ENCODE measurements around the gene ONECUT3. TPM values are rescaled to one million over a fixed set of nuclear protein-coding genes. Genes with fewer than 3 reads are reported as not detected.
"Not testable (repeated sequence)": the region's sequence is repeated elsewhere in the genome, so short reads cannot be mapped to it uniquely, and the experiment has no call there.

Gene ONECUT3
- total and polyA plus RNA-seq, 2 donors, result not detected

- no peak for DNase-seq (ENCODE audit: extremely low spot score)
- no peak overlapping the region for H3K27ac ChIP-seq (ENCODE audit: low read depth)
- no peaks in the 10 kb centered on the region for H3K4me1 ChIP-seq (ENCODE audit: insufficient read depth)
- WGBS, result 33% methylated on average over 7 of the region's 7 CpGs
- no peak overlapping the region for H3K4me3 ChIP-seq (ENCODE audit: low read depth, low read length)
- H3K36me3 ChIP-seq (ENCODE audit: insufficient read depth), result no peaks in the 10 kb centered on the region
Measured at GRCh38 chr19:1790054-1790792, 36.9 kb downstream of the ONECUT3 start.

DNA sequence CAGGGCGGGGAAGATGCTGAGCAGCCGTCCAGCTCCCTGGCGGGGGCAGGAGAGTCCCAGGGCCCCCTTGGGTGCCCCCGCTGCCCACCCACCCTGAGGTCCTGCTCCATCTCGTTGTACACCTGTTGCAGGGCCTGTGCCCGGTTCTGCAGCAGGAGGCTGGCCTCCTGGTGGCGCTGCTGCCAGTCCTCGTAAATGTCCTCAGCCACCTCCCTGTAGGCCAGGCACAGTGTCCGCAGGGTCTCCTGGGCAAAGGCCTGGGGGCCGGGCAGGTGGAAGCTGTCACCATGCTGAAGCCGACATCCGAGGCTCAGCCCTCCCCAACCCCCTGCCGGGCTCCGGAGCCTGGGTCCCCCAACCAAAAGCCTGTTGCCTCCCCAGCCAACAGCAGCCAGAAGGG is 38.6 kb downstream of the ONECUT3 start:
- WGBS, result 73% methylated on average over 14 of the region's 14 CpGs
- Histone ChIP-seq H3K36me3 (ENCODE audit: insufficient read depth) (no peaks in the 10 kb centered on the region), H3K4me1 (ENCODE audit: insufficient read depth) (no peaks in the 10 kb centered on the region), H3K27ac (ENCODE audit: low read depth) (no peak overlapping the region), H3K4me3 (ENCODE audit: low read depth, low read length) (no peak overlapping the region)
- no peak for DNase-seq (ENCODE audit: extremely low spot score)

GRCh38 chr19:1794424-1795172 is 41.3 kb downstream of the ONECUT3 start:
- WGBS, result 72% methylated on average over 20 of the region's 20 CpGs
- Histone ChIP-seq H3K4me1 (ENCODE audit: insufficient read depth) (no peaks in the 10 kb centered on the region), H3K36me3 (ENCODE audit: insufficient read depth) (no peaks in the 10 kb centered on the region), H3K4me3 (ENCODE audit: low read depth, low read length) (no peak overlapping the region), H3K27ac (ENCODE audit: low read depth) (no peak overlapping the region)
- no peak for DNase-seq (ENCODE audit: extremely low spot score)

GRCh38 chr19:1796395-1797142 is 43.3 kb downstream of the ONECUT3 start:
- DNase-seq (ENCODE audit: extremely low spot score), result no peak
- Histone ChIP-seq H3K4me3 (ENCODE audit: low read depth, low read length) (no peak overlapping the region), H3K4me1 (ENCODE audit: insufficient read depth) (no peaks in the 10 kb centered on the region), H3K36me3 (ENCODE audit: insufficient read depth) (no peaks in the 10 kb centered on the region), H3K27ac (ENCODE audit: low read depth) (no peak overlapping the region)
- 69% methylated on average over 52 of the region's 52 CpGs for WGBS

DNA sequence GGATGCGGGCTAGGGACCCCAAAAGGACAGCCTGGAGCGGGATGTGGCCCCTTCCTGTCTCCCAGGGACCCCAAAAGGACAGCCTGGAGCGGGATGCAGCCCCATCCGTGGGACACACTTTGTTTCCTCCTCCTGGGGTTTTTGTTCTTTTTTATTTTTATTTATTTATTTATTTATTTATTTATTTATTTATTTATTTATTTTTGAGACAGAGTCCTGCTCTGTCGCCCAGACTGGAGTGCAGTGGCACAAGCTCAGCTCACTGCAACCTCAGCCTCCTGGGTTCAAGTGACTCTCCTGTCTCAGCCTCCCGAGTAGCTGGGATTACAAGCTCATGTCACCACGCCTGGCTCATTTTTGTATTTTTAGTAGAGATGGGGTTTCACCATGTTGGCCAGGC is 44.0 kb downstream of the ONECUT3 start:
- H3K36me3 ChIP-seq (ENCODE audit: insufficient read depth); H3K4me3 ChIP-seq (ENCODE audit: low read depth, low read length); DNase-seq (ENCODE audit: extremely low spot score); H3K27ac ChIP-seq (ENCODE audit: low read depth); H3K4me1 ChIP-seq (ENCODE audit: insufficient read depth): not testable (repeated sequence)
- WGBS, result 94% methylated on average over 7 of the region's 7 CpGs

DNA sequence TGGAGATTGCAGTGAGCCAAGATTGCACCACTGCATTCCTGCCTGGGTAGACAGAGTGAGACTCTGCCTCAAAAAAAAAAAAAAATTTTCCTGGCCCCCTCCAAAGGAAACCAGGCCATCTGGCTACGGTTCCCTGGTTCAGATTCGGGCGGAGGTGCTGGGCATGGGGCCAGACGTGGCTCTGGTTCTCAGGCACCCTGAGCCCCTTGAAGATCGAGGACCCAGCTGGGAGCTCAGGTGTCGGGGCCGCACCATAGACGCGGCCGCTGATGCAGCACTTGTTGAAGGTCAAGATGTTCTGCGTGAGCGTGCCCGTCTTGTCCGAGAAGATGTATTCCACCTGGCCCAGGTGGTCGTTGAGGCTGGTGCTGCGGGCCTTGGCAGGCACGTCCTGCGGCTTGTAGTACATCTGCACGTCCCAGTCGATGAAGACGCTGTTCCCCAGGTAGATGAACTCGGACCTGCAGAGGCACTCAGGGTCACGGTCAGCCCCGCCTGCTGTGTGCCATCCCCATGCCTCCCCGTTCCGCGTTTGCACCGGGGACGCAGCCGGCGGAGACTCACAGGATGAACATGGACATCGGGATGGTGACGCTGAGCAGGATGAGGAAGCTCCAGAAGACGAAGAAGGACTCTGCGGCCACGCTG is 46.5 kb downstream of the ONECUT3 start:
- 83% methylated on average over 36 of the region's 36 CpGs for WGBS
- no peaks in the 10 kb centered on the region for H3K4me1 ChIP-seq (ENCODE audit: insufficient read depth)
- no peak overlapping the region for H3K4me3 ChIP-seq (ENCODE audit: low read depth, low read length)
- H3K27ac ChIP-seq (ENCODE audit: low read depth), result no peak overlapping the region
- no peaks in the 10 kb centered on the region for H3K36me3 ChIP-seq (ENCODE audit: insufficient read depth)
- no peak for DNase-seq (ENCODE audit: extremely low spot score)

- Histone ChIP-seq H3K4me3 (ENCODE audit: low read depth, low read length) (no peak overlapping the region), H3K36me3 (ENCODE audit: insufficient read depth) (no peaks in the 10 kb centered on the region), H3K27ac (ENCODE audit: low read depth) (no peak overlapping the region), H3K4me1 (ENCODE audit: insufficient read depth) (no peaks in the 10 kb centered on the region)
- WGBS, result 94% methylated on average over 6 of the region's 6 CpGs
- DNase-seq (ENCODE audit: extremely low spot score), result no peak
Measured at GRCh38 chr19:1804858-1805257, 51.6 kb downstream of the ONECUT3 start.

DNA sequence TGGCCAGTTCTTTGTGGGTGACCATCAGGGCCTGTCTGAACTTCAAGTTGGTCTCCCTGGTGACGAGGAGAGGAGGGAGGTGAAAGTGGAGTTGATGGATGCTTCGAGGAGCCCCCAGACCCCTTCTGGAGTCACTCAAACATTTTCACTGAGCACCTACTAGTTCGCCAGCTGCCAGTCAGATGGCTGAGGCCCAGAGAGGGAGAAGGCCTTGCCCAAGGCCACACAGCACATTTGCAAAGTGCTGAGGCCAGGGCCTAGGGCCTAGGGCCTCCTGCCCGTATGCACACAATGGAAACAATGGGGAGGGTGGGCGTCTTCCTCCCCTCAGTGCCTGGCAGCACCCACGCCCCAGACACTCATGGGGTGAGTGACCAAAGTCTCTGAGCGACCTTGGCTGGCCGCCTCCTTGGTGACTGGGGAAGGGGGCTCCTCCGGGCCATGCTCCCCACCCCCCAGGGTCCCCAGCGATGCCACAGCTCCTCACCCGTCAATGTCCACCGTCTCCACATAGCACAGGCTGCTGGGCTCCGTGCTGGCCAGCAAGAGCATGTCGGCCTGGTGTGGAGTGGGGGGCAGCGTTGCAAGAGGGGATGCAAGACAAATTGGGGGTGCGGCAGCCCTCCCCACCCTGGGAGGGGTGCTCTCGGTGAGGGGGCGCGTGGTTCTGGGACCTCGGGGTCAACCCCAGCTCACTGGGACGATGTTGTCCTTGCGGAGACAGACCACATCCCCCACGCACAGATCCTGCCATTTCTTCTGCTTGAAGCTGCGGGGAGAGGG is 52.3 kb downstream of the ONECUT3 start:
- H3K27ac ChIP-seq (ENCODE audit: low read depth), result no peak overlapping the region
- WGBS, result 90% methylated on average over 24 of the region's 24 CpGs
- no peaks in the 10 kb centered on the region for H3K4me1 ChIP-seq (ENCODE audit: insufficient read depth)
- H3K4me3 ChIP-seq (ENCODE audit: low read depth, low read length), result no peak overlapping the region
- no peaks in the 10 kb centered on the region for H3K36me3 ChIP-seq (ENCODE audit: insufficient read depth)
- no peak for DNase-seq (ENCODE audit: extremely low spot score)

DNA sequence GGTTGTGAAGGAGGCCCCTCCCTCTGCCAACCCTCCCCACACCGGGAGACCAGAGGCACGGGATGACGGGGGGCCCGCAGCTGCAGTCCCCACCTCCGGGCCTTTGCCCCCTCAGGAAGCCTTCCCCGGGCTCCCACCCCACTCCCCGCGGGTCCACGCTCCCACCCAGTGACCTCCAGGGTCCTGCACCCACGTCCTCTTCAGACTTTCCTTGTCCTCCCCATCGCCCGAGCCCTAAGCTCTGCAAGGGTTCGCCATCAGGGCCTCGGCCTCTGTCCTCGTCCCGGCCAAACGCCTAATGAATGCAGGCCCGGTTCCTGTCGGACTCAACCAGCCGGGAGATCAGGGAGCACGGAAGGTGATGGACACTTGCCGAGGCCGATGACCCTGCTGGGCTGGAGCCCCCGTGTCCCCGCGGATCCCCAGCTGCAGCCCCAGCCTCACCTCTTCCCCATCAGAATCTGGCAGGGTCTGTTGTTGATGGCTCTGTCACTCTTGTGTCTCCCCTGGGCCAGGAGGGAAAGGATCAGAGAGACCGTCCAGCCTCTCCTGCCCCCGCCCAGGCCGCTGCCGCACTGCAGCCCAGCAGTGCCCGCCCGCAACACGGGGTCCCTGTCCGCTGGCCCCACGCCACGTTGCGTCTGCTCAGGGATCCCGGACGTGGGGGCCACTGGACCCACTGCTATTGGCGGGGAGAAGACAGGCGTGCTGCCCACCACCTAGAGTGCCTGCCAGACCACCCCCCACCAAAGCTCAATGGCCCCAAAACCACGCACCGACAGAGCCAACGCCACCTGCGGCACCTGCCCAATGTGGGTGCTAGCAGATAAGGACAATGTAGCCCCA is 53.1 kb downstream of the ONECUT3 start:
- H3K36me3 ChIP-seq (ENCODE audit: insufficient read depth), result no peaks in the 10 kb centered on the region
- no peak overlapping the region for H3K4me3 ChIP-seq (ENCODE audit: low read depth, low read length)
- WGBS, result 80% methylated on average over 45 of the region's 45 CpGs
- no peak overlapping the region for H3K27ac ChIP-seq (ENCODE audit: low read depth)
- DNase-seq (ENCODE audit: extremely low spot score), result no peak
- H3K4me1 ChIP-seq (ENCODE audit: insufficient read depth), result no peaks in the 10 kb centered on the region

- DNase-seq (ENCODE audit: extremely low spot score), result no peak
- 65% methylated on average over 28 of the region's 28 CpGs for WGBS
- no peak overlapping the region for H3K27ac ChIP-seq (ENCODE audit: low read depth)
- H3K4me3 ChIP-seq (ENCODE audit: low read depth, low read length), result no peak overlapping the region
- H3K36me3 ChIP-seq (ENCODE audit: insufficient read depth), result no peaks in the 10 kb centered on the region
- H3K4me1 ChIP-seq (ENCODE audit: insufficient read depth), result no peaks in the 10 kb centered on the region
Measured at GRCh38 chr19:1807030-1807694, 53.9 kb downstream of the ONECUT3 start.

GRCh38 chr19:1807695-1808394 is 54.5 kb downstream of the ONECUT3 start:
- H3K4me1 ChIP-seq (ENCODE audit: insufficient read depth), result no peaks in the 10 kb centered on the region
- WGBS, result 76% methylated on average over 30 of the region's 30 CpGs
- H3K4me3 ChIP-seq (ENCODE audit: low read depth, low read length), result no peak overlapping the region
- DNase-seq (ENCODE audit: extremely low spot score), result no peak
- no peaks in the 10 kb centered on the region for H3K36me3 ChIP-seq (ENCODE audit: insufficient read depth)
- H3K27ac ChIP-seq (ENCODE audit: low read depth), result no peak overlapping the region
